GM12878 (cell line): Measurements from ENCODE around the gene GNG10. TPM values are rescaled to one million over a fixed set of nuclear protein-coding genes. Genes with fewer than 3 reads are reported as not detected.

Experiments
- ATAC-seq: fragments of 200-7000 bp; cut with Tn5 transposase; 3 replicates; pipeline ENCODE4 v1.9.1; 2020; ENCODE audit warnings: mild to moderate bottlenecking, moderate library complexity
- BruUV-seq: library from RNA; stranded (reverse); fragments of 400-500 nt; replicated peaks from 2 replicates; lab custom pipeline; 2021; lab: Mats Ljungman, UMichigan
- CTCF ChIA-PET: fragments of 300-600 bp; sonication (Branson Sonifier 250); formaldehyde crosslinking; extraction: SDS; loops from one replicate; lab custom pipeline; 2021; ENCODE audit warnings: inconsistent platforms; lab: Yijun Ruan, JAX
- POLR2A ChIA-PET: fragments of 350-600 bp; formaldehyde crosslinking; extraction: SDS; loops from one replicate; lab custom pipeline; 2021; ENCODE audit warnings: inconsistent platforms; lab: Charles Lee
- RAD21 ChIA-PET: fragments of 300-600 bp; sonication (Branson Sonifier 250); formaldehyde crosslinking; loops from one replicate; lab custom pipeline; 2023; ENCODE audit warnings: antibody characterized with exemption; ENCODE audit not compliant: unreplicated experiment; lab: Charles Lee
- SMC1A ChIA-PET: fragments of 300-600 bp; sonication (Branson Sonifier 250); formaldehyde crosslinking; loops from one replicate; lab custom pipeline; 2023; ENCODE audit not compliant: unreplicated experiment, uncharacterized antibody; lab: Charles Lee
- DNase-seq: peaks from one replicate; pipeline ENCODE4 v3.0.0-alpha.2; 2011; ENCODE audit warnings: low read depth, low spot score
- FAIRE-seq: peaks from 3 replicates; lab custom pipeline; 2011; peaks lifted over from hg19 to GRCh38; lab: Jason Lieb, UNC
- H2AFZ ChIP-seq: 2 replicates; pipeline ENCODE4 v1.6.0; 2011; ENCODE audit warnings: low read depth, low read length, control low read depth; ENCODE audit not compliant: control insufficient read depth
- H3K27ac ChIP-seq: 2 replicates; pipeline ENCODE4 v1.5.1; 2011; ENCODE audit warnings: control low read depth; ENCODE audit not compliant: control insufficient read depth, insufficient read depth
- H3K27me3 ChIP-seq, 2 experiments: replicated peaks in 1 of 2; 2 replicates each; pipeline versions ENCODE4 v1.6.0 to v1.6.1; 2011; ENCODE audit warnings: low read length in 1 of 2; ENCODE audit not compliant: control insufficient read depth in 2 of 2, insufficient read depth in 2 of 2
- H3K36me3 ChIP-seq, 2 experiments: 2 replicates each; pipeline ENCODE4 v1.5.1; 2011; ENCODE audit warnings: low read length in 1 of 2; ENCODE audit not compliant: control insufficient read depth in 2 of 2, insufficient read depth in 2 of 2
- H3K4me1 ChIP-seq: 2 replicates; pipeline ENCODE4 v1.6.1; 2011; ENCODE audit warnings: mild to moderate bottlenecking, low read length, moderate library complexity, mixed read lengths; ENCODE audit not compliant: control insufficient read depth, insufficient read depth
- H3K4me2 ChIP-seq: 2 replicates; pipeline ENCODE4 v1.6.0; 2011; ENCODE audit warnings: control low read depth; ENCODE audit not compliant: control insufficient read depth, insufficient read depth
- H3K4me3 ChIP-seq: fragments of 200-600 bp; sonication (generic); 2 replicates; pipeline ENCODE4 v1.5.1; 2016
- H3K79me2 ChIP-seq: 2 replicates; pipeline ENCODE4 v1.6.0; 2011; ENCODE audit warnings: low read length; ENCODE audit not compliant: control insufficient read depth, insufficient read depth
- H3K9ac ChIP-seq: 2 replicates; pipeline ENCODE4 v1.8.0; 2011; ENCODE audit warnings: low read length, control low read depth, mixed read lengths; ENCODE audit not compliant: control insufficient read depth, insufficient read depth
- H3K9me3 ChIP-seq: replicated peaks from 3 replicates; pipeline ENCODE4 v1.5.1; 2011; ENCODE audit warnings: mild to moderate bottlenecking, low read length; ENCODE audit not compliant: control insufficient read depth, insufficient read depth
- H4K20me1 ChIP-seq: 2 replicates; pipeline ENCODE4 v1.6.0; 2011; ENCODE audit not compliant: control insufficient read depth, insufficient read depth
- EZH2 ChIP-seq: IDR thresholded peaks from 2 replicates; pipeline ENCODE4 v1.6.1; 2012; ENCODE audit warnings: low read depth, mild to moderate bottlenecking, control low read depth, inconsistent platforms, low read length, borderline replicate concordance; ENCODE audit not compliant: control insufficient read depth
- HCFC1 ChIP-seq: fragments of 150-350 bp; IDR thresholded peaks from 2 replicates; pipeline ENCODE4 v1.6.1; 2014; ENCODE audit warnings: low read length
- HDAC2 ChIP-seq: fragments of 200-600 bp; sonication (generic); IDR thresholded peaks from 2 replicates; pipeline ENCODE4 v1.6.1; 2017
- MLLT1 ChIP-seq: fragments of 450-650 bp; IDR thresholded peaks from 2 replicates; pipeline ENCODE4 v1.6.1; 2016; ENCODE audit warnings: mild to moderate bottlenecking
- MYC ChIP-seq: IDR thresholded peaks from 2 replicates; pipeline ENCODE4 v1.6.1; 2011; ENCODE audit warnings: mild to moderate bottlenecking, low read length, moderate library complexity, inconsistent platforms; ENCODE audit not compliant: insufficient read depth, insufficient replicate concordance, insufficient read length, severe bottlenecking
- SPI1 ChIP-seq: IDR thresholded peaks from 2 replicates; pipeline ENCODE4 v1.6.1; 2011; ENCODE audit warnings: low read depth, mild to moderate bottlenecking, low read length, moderate library complexity, borderline replicate concordance; ENCODE audit not compliant: insufficient read depth
- SUPT20H ChIP-seq: IDR thresholded peaks from 2 replicates; pipeline ENCODE4 v1.6.1; 2011; ENCODE audit warnings: low read depth, mild to moderate bottlenecking, low read length, moderate library complexity, borderline replicate concordance; ENCODE audit not compliant: control insufficient read depth
- TARDBP ChIP-seq: IDR thresholded peaks from 2 replicates; pipeline ENCODE4 v1.6.1; 2016; ENCODE audit warnings: borderline replicate concordance
- YBX1 ChIP-seq: fragments of 450-650 bp; IDR thresholded peaks from 2 replicates; pipeline ENCODE4 v1.6.1; 2016; ENCODE audit warnings: antibody characterized with exemption
- WGBS: methylation state at CpG from one replicate; pipeline ENCODE4 v1.1.6; 2016; ENCODE audit warnings: low lambda C conversion rate; ENCODE audit not compliant: insufficient replicate concordance, insufficient coverage; ENCODE audit errors: missing lambda C conversion rate; 5-methylcytosine and 5-hydroxymethylcytosine counted together
- in situ Hi-C: fragments of 300-500 bp; cut with MboI; formaldehyde crosslinking; loops from 9 replicates; pipeline ENCODE4 v1.14.3; 2018; ENCODE audit warnings: mixed read lengths
- intact Hi-C: fragments of 100-400 bp; cut with micrococcal nuclease; formaldehyde crosslinking; loops from one replicate; pipeline ENCODE4 v1.14.2; 2022; ENCODE audit not compliant: unreplicated experiment
- polyA plus RNA-seq, 11 experiments: library from polyadenylated mRNA; depleted of rRNA in 4 of 11; unstranded in 6 of 11; stranded (reverse) in 5 of 11; fragments of >200 nt; fragmentation: Nextera tagmentation in 4 of 11; fragmentation: Illumina TruSeq in 1 of 11; extraction: Ambion mirVana in 4 of 11; extraction: Trizol in 1 of 11; gene quantifications; 1 replicate in 1 of 11; 2 replicates in 10 of 11; pipeline versions ENCODE4 v1.2.1 to v1.2.3, GENCODE V29; 2011 to 2016; ENCODE audit warnings: inconsistent platforms in 2 of 11, missing spikeins in 2 of 11, low read depth in 1 of 11
- total RNA-seq, 4 experiments: library from RNA; depleted of rRNA in 3 of 4; stranded (reverse); fragments of >200 nt in 3 of 4; fragmentation: Illumina TruSeq in 1 of 4; extraction: Trizol in 1 of 4; gene quantifications; 2 replicates each; pipeline versions ENCODE4 v1.2.1 to v1.2.3, GENCODE V29; 2013 to 2021
- TF ChIP-seq, protein P1 (sequence below): IDR thresholded peaks from 2 replicates; pipeline ENCODE4 v1.6.1; 2012; ENCODE audit warnings: mild to moderate bottlenecking, low read depth, low read length

Gene GNG10
- total and polyA plus RNA-seq, 10 of the 15 experiments (the other 5 are each of a cell fraction or from before 2014, with no cell fraction given), result 12.0 to 28.2 (median 22.7) TPM

- Histone ChIP-seq H3K9me3 (no peaks in the 10 kb centered on the region), H3K4me3 (no peak overlapping the region), H3K27ac (no peak overlapping the region), H3K36me3 (peaks cover 0 to 19% of the 10 kb centered on the region in 2 experiments; a peak in 2 of 4 replicates), H3K79me2 (peaks cover 2% of the 10 kb centered on the region), H3K4me2 (no peak overlapping the region), H2AFZ (no peak overlapping the region), H3K27me3 (no peaks in the 10 kb centered on the region), H4K20me1 (no peaks in the 10 kb centered on the region), H3K4me1 (no peaks in the 10 kb centered on the region), H3K9ac (no peak overlapping the region)
- intact Hi-C loops, result no loop called here
- ChIA-PET POLR2A (interaction anchor here (0.6 kb wide), 1 partner anchor 746 kb away, joined by 3 read pairs; no protein-coding TSS in a partner anchor), RAD21 (no interaction called here), SMC1A (interaction anchor here (1.3 kb wide), 1 partner anchor 22 kb away, joined by 3 read pairs; no protein-coding TSS in a partner anchor), CTCF (no interaction called here)
- ATAC-seq (no peak), DNase-seq (no peak), FAIRE-seq (no peak)
- BruUV-seq, result no TSS peak
- WGBS, result 95% methylated on average over 8 of the region's 8 CpGs
- TF ChIP-seq SUPT20H (no peak), TARDBP (no peak), SPI1 (no peak), YBX1 (no peak), MYC (no peak), HCFC1 (no peak), MLLT1 (no peak), EZH2 (no peak), HDAC2 (no peak)
- TF ChIP-seq, protein P1, sequence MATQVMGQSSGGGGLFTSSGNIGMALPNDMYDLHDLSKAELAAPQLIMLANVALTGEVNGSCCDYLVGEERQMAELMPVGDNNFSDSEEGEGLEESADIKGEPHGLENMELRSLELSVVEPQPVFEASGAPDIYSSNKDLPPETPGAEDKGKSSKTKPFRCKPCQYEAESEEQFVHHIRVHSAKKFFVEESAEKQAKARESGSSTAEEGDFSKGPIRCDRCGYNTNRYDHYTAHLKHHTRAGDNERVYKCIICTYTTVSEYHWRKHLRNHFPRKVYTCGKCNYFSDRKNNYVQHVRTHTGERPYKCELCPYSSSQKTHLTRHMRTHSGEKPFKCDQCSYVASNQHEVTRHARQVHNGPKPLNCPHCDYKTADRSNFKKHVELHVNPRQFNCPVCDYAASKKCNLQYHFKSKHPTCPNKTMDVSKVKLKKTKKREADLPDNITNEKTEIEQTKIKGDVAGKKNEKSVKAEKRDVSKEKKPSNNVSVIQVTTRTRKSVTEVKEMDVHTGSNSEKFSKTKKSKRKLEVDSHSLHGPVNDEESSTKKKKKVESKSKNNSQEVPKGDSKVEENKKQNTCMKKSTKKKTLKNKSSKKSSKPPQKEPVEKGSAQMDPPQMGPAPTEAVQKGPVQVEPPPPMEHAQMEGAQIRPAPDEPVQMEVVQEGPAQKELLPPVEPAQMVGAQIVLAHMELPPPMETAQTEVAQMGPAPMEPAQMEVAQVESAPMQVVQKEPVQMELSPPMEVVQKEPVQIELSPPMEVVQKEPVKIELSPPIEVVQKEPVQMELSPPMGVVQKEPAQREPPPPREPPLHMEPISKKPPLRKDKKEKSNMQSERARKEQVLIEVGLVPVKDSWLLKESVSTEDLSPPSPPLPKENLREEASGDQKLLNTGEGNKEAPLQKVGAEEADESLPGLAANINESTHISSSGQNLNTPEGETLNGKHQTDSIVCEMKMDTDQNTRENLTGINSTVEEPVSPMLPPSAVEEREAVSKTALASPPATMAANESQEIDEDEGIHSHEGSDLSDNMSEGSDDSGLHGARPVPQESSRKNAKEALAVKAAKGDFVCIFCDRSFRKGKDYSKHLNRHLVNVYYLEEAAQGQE, result no peak
- in situ Hi-C loops, result no loop called here
These were observed 17.1 kb upstream of the GNG10 start for GRCh38 chr9:111644195-111644772.
